Keratinocyte (primary cell): ENCODE data around the gene LRRC4.

Experiments used
- EZH2 ChIP-seq: IDR thresholded peaks from one replicate; pipeline ENCODE4 v1.6.1; 2012; ENCODE audit warnings: inconsistent platforms, mild to moderate bottlenecking, low read length, moderate library complexity
- TF ChIP-seq, protein P1 (sequence below), 3 experiments: IDR thresholded peaks in 1 of 3; conservative IDR thresholded peaks in 1 of 3; optimal IDR thresholded peaks in 1 of 3; 2 replicates in 2 of 3; 3 replicates in 1 of 3; pipeline versions ENCODE3 to v1.5.1; 2011; ENCODE audit warnings: low read length in 3 of 3, mild to moderate bottlenecking in 3 of 3, moderate library complexity in 2 of 3, control low read depth in 1 of 3, inconsistent platforms in 1 of 3; ENCODE audit not compliant: insufficient read depth in 2 of 3; ENCODE audit errors: extremely low read depth in 1 of 3

DNA sequence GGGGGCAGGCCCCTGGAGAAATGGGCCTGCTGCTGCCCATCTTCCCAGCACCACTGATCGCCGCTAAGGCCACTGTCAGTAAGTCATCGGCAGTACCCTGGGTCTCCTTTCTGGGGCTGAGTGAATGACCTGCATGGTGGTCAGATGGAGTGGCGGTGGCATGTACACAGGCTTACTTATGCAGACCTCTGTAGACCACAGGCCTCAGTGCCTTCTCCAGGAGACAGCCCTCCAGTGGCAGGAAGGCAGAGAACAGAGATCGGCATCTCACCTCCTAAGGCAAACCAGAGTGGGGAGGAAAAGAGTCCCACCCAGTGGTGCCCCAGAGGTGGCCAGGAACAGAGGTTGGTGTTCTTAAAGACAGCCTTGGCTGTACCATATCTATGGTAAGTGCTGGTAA, 22.8 kb upstream of the LRRC4 start:
- TF ChIP-seq, protein P1, sequence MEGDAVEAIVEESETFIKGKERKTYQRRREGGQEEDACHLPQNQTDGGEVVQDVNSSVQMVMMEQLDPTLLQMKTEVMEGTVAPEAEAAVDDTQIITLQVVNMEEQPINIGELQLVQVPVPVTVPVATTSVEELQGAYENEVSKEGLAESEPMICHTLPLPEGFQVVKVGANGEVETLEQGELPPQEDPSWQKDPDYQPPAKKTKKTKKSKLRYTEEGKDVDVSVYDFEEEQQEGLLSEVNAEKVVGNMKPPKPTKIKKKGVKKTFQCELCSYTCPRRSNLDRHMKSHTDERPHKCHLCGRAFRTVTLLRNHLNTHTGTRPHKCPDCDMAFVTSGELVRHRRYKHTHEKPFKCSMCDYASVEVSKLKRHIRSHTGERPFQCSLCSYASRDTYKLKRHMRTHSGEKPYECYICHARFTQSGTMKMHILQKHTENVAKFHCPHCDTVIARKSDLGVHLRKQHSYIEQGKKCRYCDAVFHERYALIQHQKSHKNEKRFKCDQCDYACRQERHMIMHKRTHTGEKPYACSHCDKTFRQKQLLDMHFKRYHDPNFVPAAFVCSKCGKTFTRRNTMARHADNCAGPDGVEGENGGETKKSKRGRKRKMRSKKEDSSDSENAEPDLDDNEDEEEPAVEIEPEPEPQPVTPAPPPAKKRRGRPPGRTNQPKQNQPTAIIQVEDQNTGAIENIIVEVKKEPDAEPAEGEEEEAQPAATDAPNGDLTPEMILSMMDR (optimal IDR thresholded peaks at IDR 0.05 in 1 of 3, IDR thresholded peaks at IDR 0.05 in 1 of 3, conservative IDR thresholded peaks at IDR 0.05 in 1 of 3; ENCODE audit: extremely low read depth in 1 of 3, insufficient read depth in 2 of 3, low read length in 3 of 3), result no peak
- no peak for TF ChIP-seq EZH2
